Neural cell (in vitro differentiated cells): ENCODE measurements around the gene RIMS1. TPM values are rescaled to one million over a fixed set of nuclear protein-coding genes. Genes with fewer than 3 reads are reported as not detected.

Experiments
- H2AFZ ChIP-seq: fragments of 200-600, 300-800 bp; sonication (generic), shearing (Covaris generic); 2 replicates; pipeline ENCODE4 v1.6.0; 2014; ENCODE audit warnings: low read depth, mild to moderate bottlenecking, antibody characterized with exemption, low read length, moderate library complexity
- H3F3A ChIP-seq: fragments of 200-600 bp; shearing (Covaris generic); 2 replicates; pipeline ENCODE4 v1.6.1; 2016; ENCODE audit warnings: mild to moderate bottlenecking, moderate library complexity, mixed read lengths, antibody characterized with exemption, low read length; ENCODE audit not compliant: insufficient read depth, poor library complexity, severe bottlenecking
- H3K27ac ChIP-seq: fragments of 200-600, 300-800 bp; sonication (generic), shearing (Covaris generic); 2 replicates; pipeline ENCODE4 v1.5.1; 2014; ENCODE audit warnings: mild to moderate bottlenecking, low read length, moderate library complexity
- H3K27me3 ChIP-seq: fragments of 300-800, 200-600 bp; sonication (generic), shearing (Covaris generic); 2 replicates; pipeline ENCODE4 v1.6.0; 2014; ENCODE audit warnings: mild to moderate bottlenecking, low read depth, low read length, moderate library complexity; ENCODE audit not compliant: insufficient read depth
- H3K36me3 ChIP-seq: fragments of 300-800, 200-600 bp; sonication (generic), shearing (Covaris generic); 2 replicates; pipeline ENCODE4 v1.5.1; 2014; ENCODE audit warnings: mild to moderate bottlenecking, antibody characterized with exemption, low read length, moderate library complexity; ENCODE audit not compliant: insufficient read depth
- H3K4me2 ChIP-seq: fragments of 300-800, 200-600 bp; sonication (generic), shearing (Covaris generic); 2 replicates; pipeline ENCODE4 v1.6.0; 2014; ENCODE audit warnings: mild to moderate bottlenecking, low read length
- H3K4me3 ChIP-seq: fragments of 300-800, 200-600 bp; sonication (generic), shearing (Covaris generic); 2 replicates; pipeline ENCODE4 v1.5.1; 2014; ENCODE audit warnings: mild to moderate bottlenecking, low read length, moderate library complexity
- H3K79me2 ChIP-seq: fragments of 200-600 bp; shearing (Covaris generic); replicated peaks from 2 replicates; pipeline ENCODE4 v1.6.0; 2014; ENCODE audit warnings: mild to moderate bottlenecking, low read length, moderate library complexity; ENCODE audit not compliant: insufficient read depth
- H3K9ac ChIP-seq: fragments of 300-800, 200-600 bp; sonication (generic), shearing (Covaris generic); 2 replicates; pipeline ENCODE4 v1.6.1; 2016; ENCODE audit warnings: mild to moderate bottlenecking, low read length, mixed read lengths
- H3K9me2 ChIP-seq: fragments of 200-600 bp; shearing (Covaris generic); 2 replicates; pipeline ENCODE4 v1.6.1; 2016; ENCODE audit warnings: mild to moderate bottlenecking, low read length, mixed read lengths; ENCODE audit not compliant: insufficient read depth
- H3K9me3 ChIP-seq: fragments of 200-600, 300-800 bp; sonication (generic), shearing (Covaris generic); 2 replicates; pipeline ENCODE4 v1.6.1; 2016; ENCODE audit warnings: mild to moderate bottlenecking, mixed run types, low read length, moderate library complexity, mixed read lengths
- H4K20me1 ChIP-seq: fragments of 200-600 bp; shearing (Covaris generic); 2 replicates; pipeline ENCODE4 v1.6.1; 2016; ENCODE audit warnings: mild to moderate bottlenecking, mixed run types; ENCODE audit not compliant: insufficient read depth
- CTCF ChIP-seq: fragments of 450-650 bp; IDR thresholded peaks from 2 replicates; pipeline ENCODE4 v1.5.1; 2014; ENCODE audit warnings: antibody characterized with exemption, mild to moderate bottlenecking, moderate library complexity; ENCODE audit not compliant: poor library complexity, severe bottlenecking
- EP300 ChIP-seq: fragments of 450-650 bp; conservative IDR thresholded peaks from 2 replicates; pipeline ENCODE4 v1.6.1; 2014; ENCODE audit warnings: antibody characterized with exemption, mild to moderate bottlenecking, moderate library complexity; ENCODE audit not compliant: poor library complexity, severe bottlenecking
- EZH2 ChIP-seq: fragments of 200-600, 300-800 bp; shearing (Covaris generic), sonication (generic); IDR thresholded peaks from 2 replicates; pipeline ENCODE4 v1.6.1; 2014; ENCODE audit warnings: antibody characterized with exemption, low read length, borderline replicate concordance, mild to moderate bottlenecking; ENCODE audit not compliant: insufficient read depth, poor library complexity, severe bottlenecking
- MXI1 ChIP-seq: fragments of 450-650 bp; conservative IDR thresholded peaks from 2 replicates; pipeline ENCODE4 v1.6.1; 2014; ENCODE audit warnings: antibody characterized with exemption, mild to moderate bottlenecking; ENCODE audit not compliant: poor library complexity, severe bottlenecking
- POLR2AphosphoS5 ChIP-seq: IDR thresholded peaks from 2 replicates; pipeline ENCODE4 v1.6.1; 2012
- RAD21 ChIP-seq: fragments of 450-650 bp; conservative IDR thresholded peaks from 2 replicates; pipeline ENCODE4 v1.6.1; 2014; ENCODE audit warnings: antibody characterized with exemption, mild to moderate bottlenecking, moderate library complexity
- SMC3 ChIP-seq: fragments of 450-650 bp; conservative IDR thresholded peaks from 2 replicates; pipeline ENCODE4 v1.6.1; 2014; ENCODE audit warnings: antibody characterized with exemption, mild to moderate bottlenecking, moderate library complexity; ENCODE audit not compliant: poor library complexity
- TAF1 ChIP-seq: IDR thresholded peaks from 2 replicates; pipeline ENCODE4 v1.6.1; 2012; ENCODE audit warnings: low read depth
- polyA plus RNA-seq: library from polyadenylated mRNA; depleted of rRNA; stranded (reverse); fragments of >200 nt; gene quantifications from 2 replicates; pipeline ENCODE4 v1.2.3, GENCODE V29; 2014
- TF ChIP-seq, protein P1 (sequence below): IDR thresholded peaks from 2 replicates; pipeline ENCODE4 v1.6.1; 2012; ENCODE audit warnings: borderline replicate concordance

The RIMS1 gene
- polyA plus RNA-seq, 1 donor from 2014 or later = 17.8 TPM

DNA sequence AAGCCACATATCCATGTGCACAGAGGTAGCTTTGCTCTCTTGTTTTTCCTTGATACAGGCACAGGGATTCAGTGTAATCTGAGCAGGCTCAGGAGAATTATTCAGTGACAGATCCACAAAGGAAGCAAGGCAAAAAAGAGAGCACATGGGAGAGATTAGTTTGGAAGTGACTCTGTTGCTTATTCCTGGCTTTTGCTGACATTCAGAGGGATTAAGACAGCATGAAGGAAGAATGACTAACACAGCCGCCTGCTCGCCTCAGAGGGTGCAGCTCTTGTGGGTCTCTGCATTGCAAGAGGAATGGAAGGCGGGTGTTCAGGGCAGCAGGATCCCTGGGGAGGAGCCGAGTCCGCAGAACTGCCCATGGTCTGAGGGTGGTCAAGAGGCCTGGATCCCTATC, 532.1 kb downstream of the RIMS1 start:
- H3K27ac ChIP-seq = no peak overlapping the region
- H3K27me3 ChIP-seq = no peaks in the 10 kb centered on the region
- no peak for TF ChIP-seq TAF1
- TF ChIP-seq, protein P1, sequence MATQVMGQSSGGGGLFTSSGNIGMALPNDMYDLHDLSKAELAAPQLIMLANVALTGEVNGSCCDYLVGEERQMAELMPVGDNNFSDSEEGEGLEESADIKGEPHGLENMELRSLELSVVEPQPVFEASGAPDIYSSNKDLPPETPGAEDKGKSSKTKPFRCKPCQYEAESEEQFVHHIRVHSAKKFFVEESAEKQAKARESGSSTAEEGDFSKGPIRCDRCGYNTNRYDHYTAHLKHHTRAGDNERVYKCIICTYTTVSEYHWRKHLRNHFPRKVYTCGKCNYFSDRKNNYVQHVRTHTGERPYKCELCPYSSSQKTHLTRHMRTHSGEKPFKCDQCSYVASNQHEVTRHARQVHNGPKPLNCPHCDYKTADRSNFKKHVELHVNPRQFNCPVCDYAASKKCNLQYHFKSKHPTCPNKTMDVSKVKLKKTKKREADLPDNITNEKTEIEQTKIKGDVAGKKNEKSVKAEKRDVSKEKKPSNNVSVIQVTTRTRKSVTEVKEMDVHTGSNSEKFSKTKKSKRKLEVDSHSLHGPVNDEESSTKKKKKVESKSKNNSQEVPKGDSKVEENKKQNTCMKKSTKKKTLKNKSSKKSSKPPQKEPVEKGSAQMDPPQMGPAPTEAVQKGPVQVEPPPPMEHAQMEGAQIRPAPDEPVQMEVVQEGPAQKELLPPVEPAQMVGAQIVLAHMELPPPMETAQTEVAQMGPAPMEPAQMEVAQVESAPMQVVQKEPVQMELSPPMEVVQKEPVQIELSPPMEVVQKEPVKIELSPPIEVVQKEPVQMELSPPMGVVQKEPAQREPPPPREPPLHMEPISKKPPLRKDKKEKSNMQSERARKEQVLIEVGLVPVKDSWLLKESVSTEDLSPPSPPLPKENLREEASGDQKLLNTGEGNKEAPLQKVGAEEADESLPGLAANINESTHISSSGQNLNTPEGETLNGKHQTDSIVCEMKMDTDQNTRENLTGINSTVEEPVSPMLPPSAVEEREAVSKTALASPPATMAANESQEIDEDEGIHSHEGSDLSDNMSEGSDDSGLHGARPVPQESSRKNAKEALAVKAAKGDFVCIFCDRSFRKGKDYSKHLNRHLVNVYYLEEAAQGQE = peak; percentile 81
- TF ChIP-seq RAD21 = no peak
- no peak for TF ChIP-seq CTCF
- no peak for TF ChIP-seq EP300
- no peak for TF ChIP-seq MXI1
- no peak for TF ChIP-seq EZH2
- TF ChIP-seq SMC3 = no peak
- peak; percentile 8 for TF ChIP-seq POLR2AphosphoS5
- no peaks in the 10 kb centered on the region for H3K9me2 ChIP-seq
- H3K9me3 ChIP-seq = no peaks in the 10 kb centered on the region
- H3F3A ChIP-seq = no peaks in the 10 kb centered on the region
- H3K4me2 ChIP-seq = no peak overlapping the region
- H4K20me1 ChIP-seq = no peaks in the 10 kb centered on the region
- no peak overlapping the region for H3K4me3 ChIP-seq
- no peak overlapping the region for H2AFZ ChIP-seq
- H3K36me3 ChIP-seq = no peaks in the 10 kb centered on the region
- H3K79me2 ChIP-seq = no peaks in the 10 kb centered on the region
- no peak overlapping the region for H3K9ac ChIP-seq

GRCh38 chr6:72419966-72420365, 533.6 kb downstream of the RIMS1 start:
- no peaks in the 10 kb centered on the region for H3K36me3 ChIP-seq
- TF ChIP-seq POLR2AphosphoS5 = no peak
- H2AFZ ChIP-seq = no peak overlapping the region
- no peaks in the 10 kb centered on the region for H3K27me3 ChIP-seq
- no peak overlapping the region for H3K4me3 ChIP-seq
- H4K20me1 ChIP-seq = no peaks in the 10 kb centered on the region
- H3K9me2 ChIP-seq = no peaks in the 10 kb centered on the region
- no peak overlapping the region for H3K27ac ChIP-seq
- no peaks in the 10 kb centered on the region for H3K9me3 ChIP-seq
- H3F3A ChIP-seq = no peaks in the 10 kb centered on the region
- no peak overlapping the region for H3K9ac ChIP-seq
- H3K79me2 ChIP-seq = no peaks in the 10 kb centered on the region
- no peak overlapping the region for H3K4me2 ChIP-seq

DNA sequence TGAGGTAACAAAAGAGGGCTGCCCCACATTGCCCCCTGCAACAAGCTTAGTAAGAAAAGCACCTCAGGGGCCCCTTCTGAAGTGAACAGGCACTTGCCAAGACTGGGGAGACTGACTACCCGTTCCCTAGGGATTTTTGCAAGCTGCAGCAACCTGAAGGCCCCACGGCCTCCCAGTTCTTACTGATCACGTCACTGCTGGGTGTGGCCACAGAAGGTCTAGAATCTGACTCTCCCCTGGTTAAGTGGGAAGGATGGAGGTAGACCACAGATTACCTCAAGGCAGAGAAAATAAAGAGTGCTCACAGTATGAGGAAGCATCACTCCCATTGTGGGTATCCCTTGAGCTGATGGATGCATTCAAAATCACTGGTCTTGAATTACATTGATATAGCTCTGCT, 534.1 kb downstream of the RIMS1 start:
- Histone ChIP-seq H3K4me2 (no peak overlapping the region), H3K9me2 (no peaks in the 10 kb centered on the region), H3K4me3 (no peak overlapping the region), H3K9me3 (no peaks in the 10 kb centered on the region), H3K79me2 (no peaks in the 10 kb centered on the region), H4K20me1 (no peaks in the 10 kb centered on the region), H3K36me3 (no peaks in the 10 kb centered on the region), H3K27ac (no peak overlapping the region), H2AFZ (no peak overlapping the region), H3K27me3 (no peaks in the 10 kb centered on the region), H3K9ac (no peak overlapping the region), H3F3A (no peaks in the 10 kb centered on the region)
- TF ChIP-seq SMC3 = no peak
- no peak for TF ChIP-seq MXI1
- no peak for TF ChIP-seq POLR2AphosphoS5
- TF ChIP-seq, protein P1 = no peak
- TF ChIP-seq EZH2 = no peak
- TF ChIP-seq RAD21 = no peak
- TF ChIP-seq EP300 = no peak
- no peak for TF ChIP-seq CTCF
- no peak for TF ChIP-seq TAF1
